Measurements from ENCODE around the gene UNC5B. TPM values are rescaled to one million over a fixed set of nuclear protein-coding genes. Genes with fewer than 3 reads are reported as not detected.

The UNC5B gene
- total RNA-seq, 1 experiment from 2014 or later: 14.4 TPM

DNA sequence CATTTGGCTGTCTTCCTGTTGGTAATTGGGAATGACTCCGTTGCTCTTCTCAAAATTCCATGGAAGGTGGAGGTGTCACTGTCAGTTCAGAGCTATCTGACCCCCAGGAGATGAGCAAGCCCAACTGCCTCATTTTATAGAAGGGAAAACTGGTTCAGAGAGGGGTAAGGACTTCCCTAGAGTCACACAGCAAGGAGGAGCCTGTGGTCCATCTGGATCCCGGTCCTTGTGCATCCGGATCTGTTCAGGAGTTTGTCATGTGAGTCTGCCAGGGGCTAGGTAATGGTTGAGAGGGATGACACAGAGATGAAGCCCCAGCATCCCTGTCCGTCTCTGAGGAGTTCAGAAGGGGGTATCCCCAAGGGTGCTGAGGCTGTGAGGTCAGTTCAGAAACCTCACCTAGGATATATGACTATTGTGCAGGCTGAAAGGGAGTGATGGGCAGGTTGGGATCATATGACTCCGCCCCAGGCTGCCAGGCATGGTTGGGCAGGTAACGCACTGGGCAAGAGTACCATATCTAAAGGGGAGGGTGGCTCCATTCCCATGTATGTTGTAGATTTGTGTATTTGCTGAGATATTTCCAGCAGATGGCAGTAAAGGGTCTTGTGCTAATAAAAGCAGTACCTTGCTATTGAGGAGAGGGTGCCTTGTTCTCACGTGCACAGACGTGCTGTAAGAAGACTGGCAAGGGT, 90.7 kb downstream of the UNC5B start:
- DNase-seq (ENCODE audit: low spot score): peak; percentile 86
- in situ Hi-C loops (cut with HindIII; ENCODE audit: low sequenced_read_pairs): no loop called here

DNA sequence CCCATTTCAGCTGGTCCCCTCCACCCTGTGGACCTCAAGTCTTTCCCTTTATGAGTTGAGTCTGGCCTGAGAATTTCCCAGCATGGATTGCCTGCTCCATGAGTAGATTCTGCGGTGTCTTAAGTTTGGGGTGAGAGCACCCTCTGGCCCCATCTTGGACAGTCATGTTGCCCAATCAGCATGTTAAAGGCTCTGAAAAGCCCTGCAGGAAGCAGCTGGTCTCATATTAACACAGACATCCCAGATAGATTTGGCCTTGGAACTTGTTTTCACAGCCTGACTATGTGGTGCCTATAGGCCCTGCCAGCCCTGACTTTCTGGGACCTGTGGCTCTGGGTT, 91.2 kb downstream of the UNC5B start:
- no peak for DNase-seq (ENCODE audit: low spot score)
- in situ Hi-C loops (cut with HindIII; ENCODE audit: low sequenced_read_pairs): no loop called here

DNA sequence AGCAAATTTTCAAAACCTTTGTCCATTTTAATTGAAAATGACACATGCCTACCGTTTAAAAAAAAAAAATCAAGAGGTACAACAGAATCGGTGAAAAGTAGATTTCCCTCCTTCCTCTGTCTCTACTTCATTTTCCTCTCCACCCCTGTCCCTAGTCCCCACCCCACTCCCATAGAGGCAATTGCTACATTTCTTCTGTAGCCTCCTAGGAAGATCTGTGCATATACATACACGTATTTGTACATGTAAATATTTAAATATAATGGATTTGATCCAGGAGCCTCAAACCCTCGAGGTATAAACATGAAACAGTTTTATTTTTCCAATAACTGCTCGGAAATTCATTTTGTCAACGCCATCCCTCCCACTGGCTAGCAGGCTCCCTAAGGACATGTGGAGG, 92.5 kb downstream of the UNC5B start:
- in situ Hi-C loops (cut with HindIII; ENCODE audit: low sequenced_read_pairs): no loop called here
- no peak for DNase-seq (ENCODE audit: low spot score)

DNA sequence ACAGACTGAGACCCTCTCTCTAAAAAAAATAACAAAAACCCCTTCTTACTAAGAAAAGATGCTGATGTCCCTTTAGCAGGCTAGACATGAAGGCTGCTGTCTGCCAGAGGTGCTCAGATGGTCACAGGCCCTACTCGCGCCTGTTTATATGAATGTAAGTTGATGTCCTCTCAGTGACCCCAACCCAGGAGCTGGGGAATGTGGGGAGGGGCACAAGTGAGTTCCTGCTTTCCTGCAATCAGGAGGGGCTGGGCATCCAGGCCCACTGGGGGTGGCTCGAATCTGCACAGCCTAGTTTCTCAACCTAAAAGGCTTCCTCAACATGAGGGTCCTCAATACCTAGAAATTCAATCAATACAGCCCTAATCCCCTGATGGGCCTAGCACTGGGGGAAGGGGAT, 94.6 kb downstream of the UNC5B start:
- in situ Hi-C loops (cut with HindIII; ENCODE audit: low sequenced_read_pairs): no loop called here

DNA sequence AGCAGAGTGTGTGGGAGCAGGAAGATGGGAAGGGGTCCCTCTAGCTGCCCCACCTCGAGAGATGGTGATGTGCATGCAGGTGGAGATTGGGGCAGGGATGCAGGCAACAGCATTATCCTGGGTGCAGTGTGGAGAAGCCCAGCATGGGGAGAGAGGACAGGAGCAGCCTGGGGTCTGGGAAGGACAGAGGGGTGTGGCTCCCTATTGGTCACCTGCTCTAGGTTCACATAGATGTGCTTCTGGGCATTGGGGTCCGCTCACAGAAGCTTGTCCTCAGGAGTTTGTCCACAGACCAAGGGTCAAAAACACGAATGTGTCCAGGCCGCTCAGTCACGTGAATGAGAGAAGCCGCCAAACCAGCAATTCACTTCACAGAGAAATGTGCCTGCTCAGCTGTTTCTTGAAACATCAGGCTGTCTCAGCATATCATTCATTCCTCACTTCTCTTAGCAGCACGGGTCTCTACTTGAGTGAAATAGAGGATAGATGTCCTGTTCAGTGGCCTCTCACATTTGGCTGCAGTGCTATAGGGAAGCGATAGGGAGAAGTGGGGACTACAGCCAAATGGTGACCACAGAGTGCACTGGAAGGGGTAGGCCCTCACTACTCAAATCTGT, 95.2 kb downstream of the UNC5B start:
- in situ Hi-C loops (cut with HindIII; ENCODE audit: low sequenced_read_pairs): no loop called here
- no peak for DNase-seq (ENCODE audit: low spot score)

More for the DNA sequence above, 94.6 kb downstream of the UNC5B start:
- DNase-seq (ENCODE audit: low spot score): no peak

DNA sequence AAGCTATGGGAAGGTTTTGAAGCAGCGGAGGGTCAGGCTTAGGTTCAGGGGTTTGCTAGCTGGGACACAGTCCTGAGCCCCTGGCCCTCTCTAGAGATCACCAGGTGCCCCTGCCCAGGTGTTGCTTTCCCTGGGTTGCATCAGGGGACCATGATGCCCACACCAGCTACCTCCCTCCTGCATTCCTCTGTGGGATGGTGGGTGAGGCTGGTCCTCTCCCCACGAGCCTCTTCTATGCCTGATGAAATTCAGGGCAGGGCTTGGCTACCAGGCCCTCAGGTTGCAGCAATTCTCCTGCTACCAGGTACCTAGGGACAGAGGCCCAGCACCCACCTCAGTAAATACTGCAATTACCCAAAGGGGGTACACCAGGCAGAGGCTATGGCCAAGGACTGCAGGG, 95.9 kb downstream of the UNC5B start:
- no peak for DNase-seq (ENCODE audit: low spot score)
- in situ Hi-C loops (cut with HindIII; ENCODE audit: low sequenced_read_pairs): no loop called here

DNA sequence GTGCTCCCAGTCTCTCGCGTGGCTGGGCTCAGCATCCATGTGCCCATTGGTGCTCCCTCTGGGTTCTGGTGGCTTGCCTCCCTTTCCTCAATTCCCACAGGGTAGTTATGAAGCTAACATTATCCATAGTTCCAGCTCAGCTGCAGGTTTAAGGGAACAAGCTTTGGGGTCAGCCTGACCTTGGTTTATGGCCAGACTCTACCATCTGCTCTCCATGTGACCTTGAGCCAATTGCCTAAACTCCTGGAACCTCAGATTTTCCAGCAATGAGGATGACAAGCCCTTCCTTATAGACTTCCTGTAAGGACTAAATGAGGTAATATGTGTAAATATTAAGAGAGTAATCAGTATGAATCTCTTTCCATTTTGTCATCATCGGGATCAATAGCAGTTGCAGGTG, 96.6 kb downstream of the UNC5B start:
- no peak for DNase-seq (ENCODE audit: low spot score)
- in situ Hi-C loops (cut with HindIII; ENCODE audit: low sequenced_read_pairs): no loop called here

DNA sequence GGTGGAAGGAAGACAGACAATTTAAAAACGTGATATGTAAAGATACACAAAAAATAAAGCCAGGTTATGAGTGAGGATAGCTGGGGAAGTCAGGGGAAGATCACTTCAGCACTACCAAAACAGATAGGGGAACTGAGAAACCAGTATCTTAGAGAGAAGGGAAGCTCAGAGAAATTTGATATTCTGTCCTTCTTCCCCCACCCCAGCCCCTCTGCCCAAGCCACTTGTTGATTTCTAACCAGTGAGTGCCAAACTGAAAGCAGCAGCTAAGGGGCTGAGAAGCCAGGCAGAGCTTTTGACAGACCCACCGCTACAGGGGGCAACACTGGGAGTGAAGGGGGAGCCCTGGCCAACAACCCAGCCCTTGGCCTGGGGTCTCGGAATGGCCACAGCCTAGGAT, 97.5 kb downstream of the UNC5B start:
- in situ Hi-C loops (cut with HindIII; ENCODE audit: low sequenced_read_pairs): no loop called here
- DNase-seq (ENCODE audit: low spot score): no peak

DNA sequence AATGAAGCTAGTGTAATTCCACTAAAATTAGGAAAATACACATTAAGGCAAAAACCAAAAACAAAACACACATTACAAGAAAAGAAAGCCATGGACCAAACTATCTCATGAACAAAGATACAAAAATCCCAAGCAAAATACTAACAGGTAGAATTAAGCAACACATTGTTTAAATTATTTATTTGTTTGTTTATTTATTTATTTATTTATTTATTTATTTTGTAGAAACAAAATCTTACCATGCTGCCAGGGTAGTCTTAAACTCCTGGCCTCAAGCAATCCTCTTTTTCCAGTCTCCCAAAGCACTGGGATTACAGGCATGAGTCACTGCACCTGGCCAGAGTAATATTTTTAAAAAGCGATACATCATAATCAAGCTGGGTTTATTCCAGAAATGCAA, 99.8 kb downstream of the UNC5B start:
- DNase-seq (ENCODE audit: low spot score): no peak
- in situ Hi-C loops (cut with HindIII; ENCODE audit: low sequenced_read_pairs): no loop called here

DNA sequence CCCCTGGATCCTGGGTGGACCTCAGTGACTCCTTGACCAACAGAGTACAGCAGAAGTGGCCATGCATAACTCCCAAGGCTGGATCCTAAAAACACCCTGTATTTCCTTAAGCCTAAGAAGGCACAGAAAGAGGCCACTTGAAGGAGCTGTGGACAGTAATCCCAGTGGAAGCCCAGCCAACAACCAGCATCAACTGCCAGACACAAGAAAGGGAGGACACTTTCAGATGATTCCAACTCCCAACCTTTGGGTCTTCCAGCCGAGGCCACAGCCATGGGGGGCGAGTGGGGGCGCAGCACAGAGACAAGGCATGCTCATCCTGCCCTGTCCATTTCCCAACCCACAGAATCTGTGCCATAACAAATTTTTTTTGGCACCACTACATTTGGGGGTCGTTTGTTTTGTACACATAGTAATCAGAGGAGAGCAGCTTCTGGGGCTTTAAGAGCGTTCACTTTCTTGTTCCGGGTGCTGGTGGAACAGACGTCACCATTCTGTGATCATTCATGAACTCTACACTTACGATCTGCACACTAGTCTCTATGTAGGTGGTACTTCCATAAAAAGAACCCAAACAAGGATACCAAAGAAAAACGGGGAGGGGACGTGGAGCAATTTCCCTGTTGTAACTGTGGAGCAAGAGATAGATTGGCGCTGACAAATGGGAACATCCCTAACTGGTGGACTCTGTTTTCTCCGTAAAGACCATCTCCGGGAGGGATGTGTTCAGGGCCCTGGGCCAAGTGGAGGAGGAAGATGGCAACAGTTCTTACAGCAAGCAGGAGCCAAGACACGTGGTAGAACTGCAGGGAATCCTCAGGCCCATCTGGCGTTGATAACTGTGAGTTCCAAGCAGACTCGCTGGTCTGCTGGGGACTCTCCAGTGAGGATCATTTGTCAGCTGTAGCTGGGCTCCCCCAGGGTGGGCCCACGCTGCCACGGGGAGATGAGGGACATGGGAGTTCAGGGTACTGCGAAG, 100.7 kb downstream of the UNC5B start:
- in situ Hi-C loops (cut with HindIII; ENCODE audit: low sequenced_read_pairs): no loop called here
- DNase-seq (ENCODE audit: low spot score): peak; percentile 98

DNA sequence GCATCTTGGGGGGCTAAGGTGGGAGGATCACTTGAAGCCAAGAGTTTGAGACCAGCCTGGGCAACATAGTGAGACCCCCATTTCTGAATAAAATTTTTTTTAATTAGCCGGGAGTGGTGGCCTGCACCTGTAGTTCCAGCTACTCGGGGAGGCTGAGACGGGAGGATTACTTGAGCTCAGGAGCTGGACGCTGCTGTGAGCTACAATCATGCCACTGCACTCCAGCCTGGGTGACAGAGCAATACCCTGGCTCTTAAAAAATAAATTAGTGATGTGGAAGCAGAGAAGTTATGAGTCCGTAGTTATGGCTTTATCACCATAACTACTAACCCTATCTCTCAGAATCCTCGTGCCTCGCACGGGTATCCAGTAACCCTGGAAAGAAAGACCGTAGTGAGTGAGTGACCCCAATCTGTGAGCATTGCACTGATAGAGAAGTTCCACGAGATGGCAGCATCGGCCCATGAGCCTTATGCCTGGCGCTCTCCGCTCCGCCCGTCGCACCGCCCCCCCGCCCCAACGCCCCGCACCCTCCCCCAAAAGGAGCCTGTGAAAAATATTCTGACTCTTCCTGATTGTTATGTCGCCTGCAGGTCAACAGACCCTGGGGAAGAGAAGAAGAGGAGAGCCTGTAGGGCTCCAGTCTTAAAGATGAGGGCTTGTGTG, 101.8 kb downstream of the UNC5B start:
- in situ Hi-C loops (cut with HindIII; ENCODE audit: low sequenced_read_pairs): no loop called here
- peak; percentile 83 for DNase-seq (ENCODE audit: low spot score)

DNA sequence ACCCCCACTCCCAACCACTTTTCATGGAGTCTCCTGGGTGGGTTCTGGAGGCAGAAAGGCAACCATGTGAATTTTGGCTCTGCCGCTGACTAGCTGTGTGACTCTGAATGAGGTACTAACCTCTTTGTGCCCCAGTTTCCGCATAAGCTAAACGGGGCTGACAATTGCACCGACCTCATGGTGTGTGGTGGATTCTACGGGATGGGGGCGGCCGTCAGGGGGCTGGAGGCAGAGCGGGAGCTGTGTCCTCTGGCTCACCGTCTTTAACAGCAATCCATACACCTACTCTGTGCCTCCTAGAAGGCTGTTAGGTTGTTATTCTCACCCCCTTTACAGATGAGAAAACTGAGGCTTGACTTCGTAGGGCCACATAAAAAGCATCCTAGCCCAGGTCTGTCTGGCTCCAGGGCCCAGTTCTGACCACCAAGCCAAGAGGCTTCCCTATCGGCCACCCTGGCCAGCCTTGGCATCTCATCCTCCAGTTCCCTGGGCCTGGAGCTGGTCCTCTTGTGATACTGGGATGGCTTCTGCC, 102.4 kb downstream of the UNC5B start:
- no peak for DNase-seq (ENCODE audit: low spot score)
- in situ Hi-C loops (cut with HindIII; ENCODE audit: low sequenced_read_pairs): no loop called here

DNA sequence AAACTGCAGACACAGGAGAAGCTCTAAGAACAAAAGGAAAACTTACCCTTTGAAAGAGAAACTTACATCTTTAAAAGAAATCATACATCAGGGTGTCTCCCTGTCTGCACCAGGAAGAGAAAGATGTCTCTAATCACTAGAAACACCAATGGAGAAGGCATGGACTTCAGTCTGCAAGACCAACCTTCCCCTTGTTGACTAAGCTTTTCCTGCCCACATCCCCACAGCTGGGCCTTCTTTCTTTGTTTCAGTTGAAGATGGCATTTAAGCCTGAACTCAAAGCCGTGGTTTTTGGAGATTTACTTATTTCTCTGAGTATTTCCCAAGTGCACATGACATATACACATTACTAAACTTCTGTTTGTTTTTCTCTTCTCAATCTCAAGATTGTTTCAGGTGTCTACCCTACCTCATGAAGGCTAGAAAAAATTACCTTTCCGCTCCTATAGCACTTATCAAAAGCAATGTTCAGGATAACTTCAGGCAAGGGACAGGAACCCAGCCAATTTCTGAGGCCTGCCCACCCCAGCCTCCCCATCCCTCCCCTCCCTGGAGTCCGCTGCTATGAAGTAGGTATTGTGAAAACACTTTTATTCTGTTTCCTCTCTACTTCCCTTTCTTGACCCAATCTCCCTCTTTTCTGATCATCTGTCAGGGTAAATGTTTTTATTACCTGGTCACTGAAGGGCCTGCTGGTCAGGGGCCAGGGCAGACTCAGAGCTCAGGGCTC, 103.9 kb downstream of the UNC5B start:
- in situ Hi-C loops (cut with HindIII; ENCODE audit: low sequenced_read_pairs): no loop called here
- DNase-seq (ENCODE audit: low spot score): peak; percentile 18

DNA sequence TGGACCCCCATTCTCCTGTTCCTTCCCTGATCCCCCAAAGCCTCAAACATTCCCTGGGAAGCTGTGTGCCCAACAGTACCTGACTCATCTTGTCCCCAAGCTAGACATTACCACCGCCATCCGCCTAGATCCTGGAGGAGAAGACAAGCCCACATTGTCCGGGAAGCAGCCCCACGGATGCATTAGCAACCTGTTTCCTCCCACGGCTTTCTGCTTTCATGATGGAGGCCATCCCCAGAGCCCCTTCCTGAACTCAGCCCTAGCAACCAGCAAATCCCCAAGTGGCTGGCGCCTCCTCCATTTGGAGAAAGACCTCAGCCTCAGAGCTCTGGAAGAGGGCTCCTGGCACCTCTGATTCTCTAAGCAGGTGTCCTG, 104.4 kb downstream of the UNC5B start:
- in situ Hi-C loops (cut with HindIII; ENCODE audit: low sequenced_read_pairs): no loop called here
- no peak for DNase-seq (ENCODE audit: low spot score)

DNA sequence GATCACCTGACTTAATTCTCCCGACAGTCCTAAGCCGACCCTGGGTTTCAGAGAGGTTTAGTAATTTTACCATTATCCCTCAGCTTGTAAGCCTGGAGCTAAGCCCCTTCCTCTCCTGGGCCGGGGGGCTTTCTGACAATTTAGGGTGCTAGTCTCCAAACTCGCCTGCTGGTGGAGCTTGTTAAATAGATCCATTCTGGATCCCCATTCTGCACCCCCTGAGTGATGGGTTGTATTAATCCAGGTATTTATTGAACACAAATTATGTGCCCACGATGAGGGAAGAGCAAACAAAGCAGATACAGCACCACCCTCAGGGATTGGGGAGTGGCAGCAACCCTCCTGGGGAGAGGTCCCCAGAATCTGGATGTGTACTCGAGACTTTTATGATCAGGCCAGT, 105.4 kb downstream of the UNC5B start:
- no peak for DNase-seq (ENCODE audit: low spot score)
- in situ Hi-C loops (cut with HindIII; ENCODE audit: low sequenced_read_pairs): no loop called here

DNA sequence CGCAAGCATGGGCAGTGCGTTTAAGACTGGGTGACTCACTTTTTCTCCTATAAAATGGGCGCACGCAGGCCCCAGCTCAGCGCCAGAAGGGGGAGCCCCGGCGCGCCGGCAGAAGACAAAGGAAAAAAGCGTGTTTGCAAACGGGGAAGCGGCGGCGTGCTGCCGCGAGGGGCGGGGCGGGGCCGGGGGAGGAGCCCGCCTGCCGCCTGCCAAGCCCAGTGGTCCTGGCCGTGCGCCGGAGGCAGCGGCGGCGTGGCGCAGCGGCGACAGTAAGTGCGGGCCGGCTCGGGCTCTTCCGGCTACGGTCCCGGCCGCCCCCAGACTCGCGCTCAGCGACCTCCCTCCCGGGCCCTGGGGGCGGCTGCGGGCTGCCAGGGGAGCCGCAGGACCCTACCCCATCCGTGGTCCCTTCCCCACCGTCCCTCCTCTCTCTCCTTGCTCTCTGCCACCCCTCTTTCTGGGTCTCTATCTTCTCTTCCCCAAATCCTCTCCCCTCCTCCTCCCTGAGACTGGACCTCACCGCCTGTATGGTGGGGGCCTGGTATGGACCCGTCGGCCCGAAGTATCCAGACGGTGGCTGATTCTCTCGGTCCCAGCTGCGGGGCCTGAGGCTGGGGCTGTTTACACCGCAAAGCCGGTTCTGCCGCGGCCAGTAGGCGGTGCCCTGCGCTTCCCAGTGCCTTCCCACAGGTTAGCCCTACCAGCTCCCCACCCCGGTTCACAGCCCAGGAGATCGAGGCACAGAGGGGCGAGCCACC, 106.9 kb downstream of the UNC5B start, which contains the start of gene SLC29A3:
Gene SLC29A3, plus strand, starts transcription at position 218 of the 758 bp plus-strand sequence. Its CDS starts 51 bp downstream, at position 269.
- in situ Hi-C loops (cut with HindIII; ENCODE audit: low sequenced_read_pairs): no loop called here

DNA sequence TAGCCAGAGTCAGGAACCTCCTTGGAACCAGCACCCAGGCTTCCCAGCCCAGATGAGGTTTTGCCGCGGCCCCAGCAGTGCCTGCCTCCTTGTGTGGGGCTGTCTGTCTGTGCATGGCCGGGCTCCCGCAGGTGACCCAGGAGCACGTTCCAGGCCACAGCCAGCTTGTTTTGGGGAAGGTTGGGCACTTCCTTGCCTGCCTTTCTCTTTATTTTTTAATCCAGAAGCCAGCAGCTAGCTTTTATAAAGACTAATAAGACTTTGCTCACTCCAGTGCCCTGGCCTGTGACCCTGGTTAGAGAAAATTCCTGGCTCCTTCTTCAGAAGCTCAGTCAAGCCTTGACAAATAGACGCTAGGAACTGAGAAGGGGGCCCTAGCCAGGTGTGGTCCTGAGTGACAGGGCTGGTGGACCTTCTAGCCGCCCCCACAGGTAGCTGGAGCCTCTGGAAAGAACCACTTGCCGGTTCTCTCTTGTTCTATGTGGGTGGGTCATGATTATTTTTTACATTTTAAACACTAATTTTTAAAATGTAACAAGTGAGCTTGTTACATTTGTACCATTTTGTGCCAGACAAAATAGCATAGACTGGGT, 107.5 kb downstream of the UNC5B start:
- no peak for DNase-seq (ENCODE audit: low spot score)
- in situ Hi-C loops (cut with HindIII; ENCODE audit: low sequenced_read_pairs): no loop called here

More for the DNA sequence above, 106.9 kb downstream of the UNC5B start, which contains the start of gene SLC29A3:
- peak; percentile 79 for DNase-seq (ENCODE audit: low spot score)

DNA sequence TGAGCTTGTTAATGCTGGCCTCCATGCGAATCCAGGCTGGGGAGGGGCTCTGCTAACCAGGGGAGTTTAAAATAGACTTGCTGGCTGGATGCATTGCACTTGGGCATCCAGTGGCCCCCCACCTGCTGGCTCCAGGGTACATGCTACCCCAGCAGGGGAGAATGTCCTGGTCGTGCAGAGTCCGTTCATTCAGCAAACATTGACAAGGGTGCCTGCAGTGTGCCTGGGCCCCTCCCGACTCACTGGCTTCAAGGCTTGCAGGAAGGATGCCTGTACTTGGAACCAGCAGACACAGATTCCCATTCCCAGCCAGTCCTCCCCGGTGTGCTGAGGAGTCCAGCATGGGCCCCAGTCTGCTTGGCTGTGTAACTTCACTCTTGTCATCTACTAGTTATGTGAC, 108.2 kb downstream of the UNC5B start:
- no peak for DNase-seq (ENCODE audit: low spot score)
- in situ Hi-C loops (cut with HindIII; ENCODE audit: low sequenced_read_pairs): no loop called here
